PFSK-1 (cell line): ENCODE measurements around the gene CCR2.

ENCODE experiments used
- FOXP2 ChIP-seq: optimal IDR thresholded peaks from 2 replicates; pipeline ENCODE3; 2011; ENCODE audit warnings: borderline replicate concordance, control low read depth, inconsistent platforms; ENCODE audit not compliant: insufficient read depth; ENCODE audit errors: extremely low read length, extremely low read depth
- POLR2AphosphoS5 ChIP-seq: IDR thresholded peaks from 2 replicates; pipeline ENCODE4 v1.6.1; 2012; ENCODE audit warnings: low read depth, mild to moderate bottlenecking, control low read depth, low read length, moderate library complexity
- REST ChIP-seq, 2 experiments: IDR thresholded peaks; 2 replicates each; pipeline versions ENCODE4 v1.6.1 to v1.8.0; 2011 to 2012; ENCODE audit warnings: low read depth in 2 of 2, low read length in 2 of 2, control low read depth in 1 of 2, inconsistent platforms in 1 of 2, mild to moderate bottlenecking in 1 of 2, moderate library complexity in 1 of 2; ENCODE audit not compliant: insufficient read depth in 1 of 2
- SIN3A ChIP-seq: IDR thresholded peaks from 2 replicates; pipeline ENCODE4 v1.6.1; 2012; ENCODE audit warnings: mild to moderate bottlenecking, low read length, moderate library complexity, borderline replicate concordance; ENCODE audit not compliant: insufficient read depth
- TAF1 ChIP-seq: IDR thresholded peaks from 2 replicates; pipeline ENCODE4 v1.6.1; 2012; ENCODE audit warnings: low read length, control low read depth, borderline replicate concordance; ENCODE audit not compliant: insufficient read depth

Gene CCR2

GRCh38 chr3:46400846-46401245, 46.9 kb downstream of the CCR2 start:
- no peak for TF ChIP-seq FOXP2
- no peak for TF ChIP-seq SIN3A
- no peak for TF ChIP-seq POLR2AphosphoS5
- no peak for TF ChIP-seq REST (IDR thresholded peaks at IDR 0.05; ENCODE audit: insufficient read depth in 1 of 2, low read depth in 2 of 2, low read length in 2 of 2)
- no peak for TF ChIP-seq TAF1

GRCh38 chr3:46401579-46401978, 47.7 kb downstream of the CCR2 start:
- TF ChIP-seq FOXP2, result no peak
- TF ChIP-seq POLR2AphosphoS5, result no peak
- TF ChIP-seq REST (IDR thresholded peaks at IDR 0.05; ENCODE audit: insufficient read depth in 1 of 2, low read depth in 2 of 2, low read length in 2 of 2), result no peak
- no peak for TF ChIP-seq TAF1
- TF ChIP-seq SIN3A, result no peak

GRCh38 chr3:46405301-46406019, 51.5 kb downstream of the CCR2 start:
- TF ChIP-seq SIN3A, result no peak
- no peak for TF ChIP-seq REST (IDR thresholded peaks at IDR 0.05; ENCODE audit: insufficient read depth in 1 of 2, low read depth in 2 of 2, low read length in 2 of 2)
- TF ChIP-seq FOXP2, result no peak
- no peak for TF ChIP-seq TAF1
- no peak for TF ChIP-seq POLR2AphosphoS5

- TF ChIP-seq TAF1 (no peak), FOXP2 (no peak), POLR2AphosphoS5 (no peak), REST (IDR thresholded peaks at IDR 0.05; ENCODE audit: insufficient read depth in 1 of 2, low read depth in 2 of 2, low read length in 2 of 2) (no peak), SIN3A (no peak)
Observed at GRCh38 chr3:46406443-46406787, 52.5 kb downstream of the CCR2 start.
